SK-N-SH treated with all-trans-retinoic acid at 6 μM for 48 hours (cell line): ENCODE measurements around the gene RPUSD4.

ENCODE experiments used
- ATAC-seq: fragments of 200-7000 bp; cut with Tn5 transposase; 3 replicates; pipeline ENCODE4 v1.9.1; 2020; ENCODE audit warnings: mild to moderate bottlenecking, moderate library complexity
- ARNTL ChIP-seq: fragments of 450-650 bp; formaldehyde crosslinking; IDR thresholded peaks from 2 replicates; pipeline ENCODE4 v1.5.0; 2020; ENCODE audit warnings: low read depth, mild to moderate bottlenecking, moderate library complexity, borderline replicate concordance
- BACH2 ChIP-seq: fragments of 250-450 bp; sonication (Bioruptor Pico); IDR thresholded peaks from 2 replicates; pipeline ENCODE4 v1.9.0; 2021; ENCODE audit warnings: mild to moderate bottlenecking, borderline replicate concordance
- CSDC2 ChIP-seq: fragments of 250-450 bp; sonication (Bioruptor Pico); IDR thresholded peaks from 2 replicates; pipeline ENCODE4 v1.5.0; 2020; ENCODE audit warnings: mild to moderate bottlenecking, moderate library complexity
- ESRRG ChIP-seq: fragments of 250-450 bp; sonication (Bioruptor Pico); IDR thresholded peaks from 2 replicates; pipeline ENCODE4 v1.6.1; 2021; ENCODE audit warnings: mild to moderate bottlenecking
- GLIS3 ChIP-seq: fragments of 250-450 bp; sonication (Bioruptor Pico); IDR thresholded peaks from 2 replicates; pipeline ENCODE4 v1.5.0; 2020; ENCODE audit warnings: mild to moderate bottlenecking, moderate library complexity
- ISL1 ChIP-seq: fragments of 250-450 bp; sonication (Bioruptor Pico); IDR thresholded peaks from 2 replicates; pipeline ENCODE4 v2.1.2; 2022; ENCODE audit warnings: mild to moderate bottlenecking, moderate library complexity
- PPARA ChIP-seq: fragments of 250-450 bp; sonication (Bioruptor Pico); IDR thresholded peaks from 2 replicates; pipeline ENCODE4 v1.5.0; 2020; ENCODE audit warnings: mild to moderate bottlenecking, borderline replicate concordance
- RARB ChIP-seq: fragments of 250-450 bp; sonication (Bioruptor Pico); IDR thresholded peaks from 2 replicates; pipeline ENCODE4 v1.8.0; 2021; ENCODE audit warnings: mild to moderate bottlenecking, moderate library complexity
- TCF4 ChIP-seq: fragments of 250-450 bp; sonication (Bioruptor Pico); IDR thresholded peaks from 2 replicates; pipeline ENCODE4 v1.8.0; 2021; ENCODE audit warnings: mild to moderate bottlenecking, moderate library complexity, borderline replicate concordance
- TOX ChIP-seq: fragments of 250-450 bp; sonication (Bioruptor Pico); IDR thresholded peaks from 2 replicates; pipeline ENCODE4 v1.8.0; 2021; ENCODE audit warnings: mild to moderate bottlenecking, moderate library complexity, borderline replicate concordance
- ZFP30 ChIP-seq: fragments of 450-650 bp; formaldehyde crosslinking; IDR thresholded peaks from 2 replicates; pipeline ENCODE4 v1.5.0; 2022; ENCODE audit warnings: mild to moderate bottlenecking, moderate library complexity
- ZNF8 ChIP-seq: fragments of 450-650 bp; formaldehyde crosslinking; IDR thresholded peaks from 2 replicates; pipeline ENCODE4 v1.5.0; 2020; ENCODE audit warnings: mild to moderate bottlenecking, moderate library complexity
- TF ChIP-seq, protein P1 (sequence below): fragments of 250-450 bp; sonication (Bioruptor Pico); IDR thresholded peaks from 2 replicates; pipeline ENCODE4 v1.8.0; 2021; ENCODE audit warnings: low read depth, mild to moderate bottlenecking, moderate library complexity, borderline replicate concordance
- TF ChIP-seq, protein P2 (sequence below): fragments of 250-450 bp; sonication (Bioruptor Pico); IDR thresholded peaks from 2 replicates; pipeline ENCODE4 v1.5.1; 2021; ENCODE audit warnings: mild to moderate bottlenecking, moderate library complexity

RPUSD4 gene

DNA sequence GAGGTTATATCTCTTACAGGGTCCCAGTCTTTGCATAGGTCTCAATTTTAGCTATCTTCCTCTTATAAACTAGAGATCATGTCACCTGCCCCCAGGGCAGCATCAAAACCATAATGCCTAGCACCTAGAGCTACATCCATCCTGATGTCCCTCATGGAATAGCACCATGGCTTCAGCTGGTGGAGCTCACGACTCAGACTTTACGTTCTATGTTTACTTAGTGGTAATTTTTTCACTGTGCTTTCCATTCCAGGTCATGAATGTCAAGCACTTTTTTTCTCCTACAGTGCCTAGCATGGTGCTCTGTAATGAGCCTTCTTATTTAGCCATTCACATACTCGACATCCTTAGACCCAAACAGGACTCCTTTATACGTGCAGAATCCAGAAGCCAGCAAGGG is 58.4 kb downstream of the RPUSD4 start (continued):
- TF ChIP-seq, protein P1, sequence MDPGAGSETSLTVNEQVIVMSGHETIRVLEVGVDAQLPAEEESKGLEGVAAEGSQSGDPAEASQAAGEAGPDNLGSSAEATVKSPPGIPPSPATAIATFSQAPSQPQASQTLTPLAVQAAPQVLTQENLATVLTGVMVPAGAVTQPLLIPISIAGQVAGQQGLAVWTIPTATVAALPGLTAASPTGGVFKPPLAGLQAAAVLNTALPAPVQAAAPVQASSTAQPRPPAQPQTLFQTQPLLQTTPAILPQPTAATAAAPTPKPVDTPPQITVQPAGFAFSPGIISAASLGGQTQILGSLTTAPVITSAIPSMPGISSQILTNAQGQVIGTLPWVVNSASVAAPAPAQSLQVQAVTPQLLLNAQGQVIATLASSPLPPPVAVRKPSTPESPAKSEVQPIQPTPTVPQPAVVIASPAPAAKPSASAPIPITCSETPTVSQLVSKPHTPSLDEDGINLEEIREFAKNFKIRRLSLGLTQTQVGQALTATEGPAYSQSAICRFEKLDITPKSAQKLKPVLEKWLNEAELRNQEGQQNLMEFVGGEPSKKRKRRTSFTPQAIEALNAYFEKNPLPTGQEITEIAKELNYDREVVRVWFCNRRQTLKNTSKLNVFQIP = no peak
- no peak for TF ChIP-seq TCF4 (CRISPR knock-in tag)
- TF ChIP-seq ESRRG (CRISPR knock-in tag) = no peak
- TF ChIP-seq GLIS3 (CRISPR knock-in tag) = no peak
- TF ChIP-seq ISL1 (CRISPR knock-in tag) = no peak
- no peak for TF ChIP-seq CSDC2 (CRISPR knock-in tag)
- TF ChIP-seq ZNF8 (CRISPR knock-in tag) = no peak

DNA sequence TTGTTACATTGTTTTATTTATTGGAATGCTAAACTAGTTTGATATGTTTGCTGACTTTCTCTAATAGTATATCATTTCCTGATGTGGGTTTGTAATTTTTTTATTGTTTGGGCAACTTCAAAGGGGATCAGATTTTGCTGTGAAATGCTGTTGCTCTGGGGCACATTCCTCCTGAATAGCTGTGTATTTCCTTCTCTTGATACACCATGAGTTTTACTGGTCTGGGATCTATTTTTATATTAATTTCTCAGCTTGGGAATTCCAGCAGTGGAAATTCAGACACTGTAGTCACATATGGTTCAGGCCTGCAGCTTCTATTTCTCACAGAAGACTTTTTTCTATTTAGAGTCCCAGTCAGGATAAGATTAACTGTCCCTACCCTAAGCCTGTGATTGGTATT is 58.9 kb downstream of the RPUSD4 start:
- TF ChIP-seq ESRRG (CRISPR knock-in tag) (no peak), TCF4 (CRISPR knock-in tag) (no peak), ZFP30 (no peak), ISL1 (CRISPR knock-in tag) (no peak), RARB (CRISPR knock-in tag) (no peak), ARNTL (CRISPR knock-in tag) (no peak), BACH2 (CRISPR knock-in tag) (no peak), PPARA (CRISPR knock-in tag) (no peak), ZNF8 (CRISPR knock-in tag) (no peak)
- TF ChIP-seq, protein P2, sequence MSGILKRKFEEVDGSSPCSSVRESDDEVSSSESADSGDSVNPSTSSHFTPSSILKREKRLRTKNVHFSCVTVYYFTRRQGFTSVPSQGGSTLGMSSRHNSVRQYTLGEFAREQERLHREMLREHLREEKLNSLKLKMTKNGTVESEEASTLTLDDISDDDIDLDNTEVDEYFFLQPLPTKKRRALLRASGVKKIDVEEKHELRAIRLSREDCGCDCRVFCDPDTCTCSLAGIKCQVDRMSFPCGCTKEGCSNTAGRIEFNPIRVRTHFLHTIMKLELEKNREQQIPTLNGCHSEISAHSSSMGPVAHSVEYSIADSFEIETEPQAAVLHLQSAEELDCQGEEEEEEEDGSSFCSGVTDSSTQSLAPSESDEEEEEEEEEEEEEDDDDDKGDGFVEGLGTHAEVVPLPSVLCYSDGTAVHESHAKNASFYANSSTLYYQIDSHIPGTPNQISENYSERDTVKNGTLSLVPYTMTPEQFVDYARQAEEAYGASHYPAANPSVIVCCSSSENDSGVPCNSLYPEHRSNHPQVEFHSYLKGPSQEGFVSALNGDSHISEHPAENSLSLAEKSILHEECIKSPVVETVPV (CRISPR knock-in tag) = no peak

DNA sequence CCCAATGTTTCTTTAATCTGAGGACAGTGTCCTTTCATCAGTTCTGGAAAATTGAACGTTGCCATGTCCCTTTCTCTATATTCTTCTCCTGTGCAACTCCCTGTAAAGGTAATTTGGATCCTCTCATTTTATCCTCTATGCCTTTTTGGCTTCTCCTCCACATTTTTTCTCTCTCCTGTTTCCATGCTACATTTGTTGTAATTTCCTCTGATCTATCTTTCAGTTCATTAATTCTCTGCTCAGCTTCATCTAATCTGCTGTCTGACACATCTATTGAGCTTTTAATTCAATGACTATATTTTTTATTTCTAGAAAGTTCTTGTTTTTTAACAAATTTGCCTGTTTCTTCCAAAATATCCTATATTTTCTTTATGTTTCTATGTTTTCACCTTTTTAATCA is 59.3 kb downstream of the RPUSD4 start:
- ATAC-seq = no peak
- peak; percentile 95 for TF ChIP-seq ZFP30
- TF ChIP-seq TOX (CRISPR knock-in tag) = no peak

More for the DNA sequence above, 58.9 kb downstream of the RPUSD4 start:
- no peak for ATAC-seq
